Duodenal mucosa (tissue), 2 donors: ENCODE data around the gene FBXL19.

Experiments
- H3K27ac ChIP-seq: one replicate; pipeline ENCODE4 v1.7.0; 2013; ENCODE audit warnings: low read depth, low read length
- H3K27me3 ChIP-seq, 2 donors: one replicate each; pipeline ENCODE4 v1.7.0; 2013; ENCODE audit warnings: low read length in 2 of 2, control low read depth in 1 of 2; ENCODE audit not compliant: insufficient read depth in 2 of 2, control insufficient read depth in 1 of 2
- H3K36me3 ChIP-seq, 2 donors: one replicate each; pipeline ENCODE4 v1.7.0; 2013; ENCODE audit warnings: low read length in 2 of 2, control low read depth in 1 of 2; ENCODE audit not compliant: insufficient read depth in 2 of 2, control insufficient read depth in 1 of 2
- H3K4me1 ChIP-seq, 2 donors: one replicate each; pipeline ENCODE4 v1.7.0; 2013; ENCODE audit warnings: low read length in 2 of 2, control low read depth in 1 of 2; ENCODE audit not compliant: insufficient read depth in 2 of 2, control insufficient read depth in 1 of 2
- H3K4me3 ChIP-seq, 2 donors: one replicate each; pipeline ENCODE4 v1.7.0; 2013; ENCODE audit warnings: low read length in 2 of 2, low read depth in 1 of 2
- H3K9ac ChIP-seq, 2 donors: one replicate each; pipeline ENCODE4 v1.7.0; 2013; ENCODE audit warnings: low read length in 2 of 2, low read depth in 1 of 2
- H3K9me3 ChIP-seq, 2 donors: one replicate each; pipeline ENCODE4 v1.7.0; 2013; ENCODE audit warnings: low read length in 2 of 2, control low read depth in 1 of 2; ENCODE audit not compliant: control insufficient read depth in 1 of 2

Gene FBXL19

GRCh38 chr16:30947541-30947858 is 24.1 kb downstream of the FBXL19 start:
- Histone ChIP-seq H3K27ac (peak overlapping the region; percentile 56), H3K9me3 (no peaks in the 10 kb centered on the region), H3K36me3 (peaks cover 2 to 21% of the 10 kb centered on the region in 2 donors), H3K27me3 (no peaks in the 10 kb centered on the region), H3K9ac (no peak overlapping the region), H3K4me1 (peaks cover 26 to 29% of the 10 kb centered on the region in 2 donors), H3K4me3 (no peak overlapping the region)

DNA sequence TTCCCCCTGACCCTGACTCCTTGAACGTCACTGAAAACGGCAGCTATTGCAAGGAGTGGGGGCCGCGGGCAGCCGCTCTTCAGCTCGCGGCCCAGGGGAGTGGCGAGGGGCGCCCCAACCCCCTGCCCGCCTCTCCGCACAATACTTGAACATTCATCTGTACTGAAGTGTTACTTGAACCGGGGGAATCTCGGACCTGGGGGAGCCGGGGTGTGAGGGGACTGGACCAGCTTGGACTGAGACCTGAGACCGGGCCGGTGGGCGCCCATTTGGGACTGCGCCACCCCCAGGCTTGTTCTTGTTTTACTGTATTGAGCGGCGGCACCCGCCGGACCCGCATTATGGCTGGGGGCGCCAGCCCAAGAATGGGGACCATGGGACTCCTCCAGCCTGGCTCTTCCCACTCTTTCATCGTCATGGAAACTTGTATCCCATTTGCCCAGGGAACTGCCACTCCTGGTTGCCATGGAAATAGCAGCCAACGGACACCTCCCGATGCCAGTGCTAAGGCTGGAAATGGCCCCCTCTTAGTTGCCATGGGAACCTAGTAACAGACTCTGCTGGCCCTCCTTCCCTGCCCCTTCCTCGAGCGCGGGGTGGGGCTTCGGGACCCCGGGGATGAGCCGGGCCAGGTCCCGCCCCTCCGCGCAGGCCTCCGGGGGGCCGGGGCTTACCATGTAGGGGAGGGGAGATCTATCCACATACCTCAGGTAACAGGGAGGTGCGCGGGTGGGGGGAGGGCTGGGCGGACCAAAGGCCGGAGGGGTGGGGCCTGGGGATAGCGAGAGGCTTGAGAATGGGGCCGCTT is 24.7 kb downstream of the FBXL19 start:
- no peaks in the 10 kb centered on the region for H3K27me3 ChIP-seq
- H3K9ac ChIP-seq, result peak overlapping the region in 1 of 2 donors; percentile 92
- peaks cover 2 to 18% of the 10 kb centered on the region in 2 donors for H3K36me3 ChIP-seq
- no peaks in the 10 kb centered on the region for H3K9me3 ChIP-seq
- H3K4me1 ChIP-seq, result peaks cover 23 to 26% of the 10 kb centered on the region in 2 donors
- H3K27ac ChIP-seq, result peak overlapping the region; percentile 56
- H3K4me3 ChIP-seq, result peak overlapping the region; percentile 79 to 95

DNA sequence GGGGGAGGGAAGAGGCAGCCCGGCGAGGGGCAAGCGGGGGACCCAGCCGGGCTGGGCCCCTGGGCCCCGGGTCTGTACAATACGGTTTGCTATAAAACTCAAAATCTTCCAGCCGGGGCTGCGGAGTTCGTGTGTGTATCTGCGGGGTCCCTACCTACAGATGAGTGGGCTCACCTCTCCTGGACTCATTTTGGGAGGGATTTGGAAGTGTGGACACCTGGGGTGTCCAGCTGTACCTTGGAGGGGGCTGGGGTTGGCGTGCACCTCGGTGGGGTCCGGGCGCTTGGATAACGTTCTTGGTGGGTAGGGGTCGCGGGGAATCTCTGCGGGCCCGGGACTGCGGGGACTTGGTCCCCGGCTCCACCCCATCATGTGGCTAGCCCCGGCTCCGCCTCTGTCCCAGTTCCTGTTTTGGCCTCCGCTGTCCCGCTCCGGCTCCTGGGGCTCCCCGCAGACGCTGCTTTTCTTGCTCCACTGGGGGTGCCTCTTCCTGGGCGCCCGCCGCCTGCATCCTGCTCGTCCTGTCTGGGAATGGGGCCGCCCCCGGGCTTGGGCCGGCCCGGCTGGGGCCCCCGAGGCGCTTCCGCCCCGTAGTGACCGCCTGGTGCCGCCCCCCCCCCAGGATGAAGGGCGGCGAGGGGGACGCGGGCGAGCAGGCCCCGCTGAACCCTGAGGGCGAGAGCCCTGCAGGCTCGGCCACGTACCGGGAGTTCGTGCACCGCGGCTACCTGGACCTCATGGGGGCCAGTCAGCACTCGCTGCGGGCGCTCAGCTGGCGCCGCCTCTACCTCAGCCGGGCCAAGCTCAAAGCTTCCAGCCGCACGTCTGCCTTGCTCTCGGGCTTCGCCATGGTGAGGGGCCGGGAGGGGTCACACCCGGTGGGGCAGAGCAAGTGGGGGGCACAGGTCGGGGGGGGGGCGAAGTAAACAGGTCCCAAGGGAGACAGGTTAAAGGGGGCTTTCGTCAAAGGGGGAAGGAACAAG is 25.6 kb downstream of the FBXL19 start, which contains the start of gene ORAI3:
Gene ORAI3 (plus strand): TSS at position 402 of the 983 bp plus-strand sequence. CDS start 222 bp downstream, at position 624.
- Histone ChIP-seq H3K27me3 (no peaks in the 10 kb centered on the region), H3K36me3 (peaks cover 0 to 18% of the 10 kb centered on the region in 2 donors), H3K4me1 (peaks cover 29 to 35% of the 10 kb centered on the region in 2 donors), H3K9ac (peak within 1 kb of the TSS; percentile 76 to 92), H3K27ac (peak within 1 kb of the TSS; percentile 84), H3K4me3 (peak within 1 kb of the TSS; percentile 79 to 95), H3K9me3 (no peaks in the 10 kb centered on the region)

- H3K27me3 ChIP-seq, result no peaks in the 10 kb centered on the region
- H3K4me1 ChIP-seq, result peaks cover 32 to 41% of the 10 kb centered on the region in 2 donors
- peaks cover 0 to 10% of the 10 kb centered on the region in 2 donors for H3K36me3 ChIP-seq
- peak overlapping the region; percentile 79 to 95 for H3K4me3 ChIP-seq
- H3K27ac ChIP-seq, result peak overlapping the region; percentile 84
- peak overlapping the region; percentile 76 to 92 for H3K9ac ChIP-seq
- no peaks in the 10 kb centered on the region for H3K9me3 ChIP-seq
Measured at GRCh38 chr16:30949650-30950515, 26.5 kb downstream of the FBXL19 start.

DNA sequence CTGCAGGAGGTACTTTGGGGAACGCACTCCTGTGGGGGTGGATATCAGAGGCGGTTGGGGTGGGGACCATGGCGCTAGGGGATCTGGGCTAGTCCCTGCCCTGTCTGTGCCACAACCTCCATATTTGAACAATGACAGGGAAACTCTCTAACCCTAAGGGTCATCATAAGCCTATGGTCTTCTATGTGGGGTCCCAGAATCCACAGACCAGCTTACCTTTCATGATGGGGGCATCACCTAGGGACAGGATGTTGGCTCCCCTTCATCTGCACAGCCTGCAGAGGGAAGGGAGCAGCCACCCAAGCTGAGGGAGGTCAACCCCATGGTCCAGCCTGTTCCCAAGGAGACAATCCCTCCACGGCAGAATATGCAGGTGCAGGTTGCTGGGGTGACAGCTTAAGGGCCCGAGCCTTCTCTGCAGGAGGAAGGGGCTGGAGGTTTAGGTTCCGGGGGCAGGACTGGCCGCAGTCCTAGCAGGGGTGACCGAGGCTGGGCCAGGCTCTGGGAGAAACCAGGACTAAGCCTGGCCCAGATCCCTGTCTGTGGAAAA is 27.2 kb downstream of the FBXL19 start:
- Histone ChIP-seq H3K4me3 (peak overlapping the region; percentile 79 to 95), H3K9ac (peak overlapping the region; percentile 76 to 92), H3K4me1 (peaks cover 32 to 42% of the 10 kb centered on the region in 2 donors), H3K9me3 (no peaks in the 10 kb centered on the region), H3K27ac (no peak overlapping the region), H3K36me3 (peaks cover 0 to 10% of the 10 kb centered on the region in 2 donors), H3K27me3 (no peaks in the 10 kb centered on the region)

DNA sequence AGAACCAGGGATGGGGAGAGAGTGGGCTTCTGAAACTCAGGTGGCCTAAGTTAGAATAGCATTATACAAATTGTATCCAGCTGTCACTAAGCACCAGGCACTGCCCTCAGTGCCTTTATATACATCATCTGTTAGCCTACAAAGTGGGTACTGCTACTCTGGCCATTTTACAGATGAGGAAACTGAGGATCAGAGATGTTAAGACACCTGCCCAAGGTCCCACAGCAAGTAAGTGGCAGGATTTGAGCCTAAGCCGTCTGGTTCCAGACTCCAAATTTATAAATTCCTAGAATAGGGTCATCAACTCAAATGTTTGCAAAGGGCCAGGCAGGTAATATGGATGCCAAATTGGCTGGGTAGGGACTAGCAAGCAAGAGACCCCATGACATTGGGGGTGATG is 27.8 kb downstream of the FBXL19 start:
- H3K36me3 ChIP-seq, result peaks cover 0 to 10% of the 10 kb centered on the region in 2 donors
- peaks cover 32 to 42% of the 10 kb centered on the region in 2 donors for H3K4me1 ChIP-seq
- no peak overlapping the region for H3K27ac ChIP-seq
- no peak overlapping the region for H3K9ac ChIP-seq
- no peaks in the 10 kb centered on the region for H3K9me3 ChIP-seq
- H3K27me3 ChIP-seq, result no peaks in the 10 kb centered on the region
- H3K4me3 ChIP-seq, result no peak overlapping the region

DNA sequence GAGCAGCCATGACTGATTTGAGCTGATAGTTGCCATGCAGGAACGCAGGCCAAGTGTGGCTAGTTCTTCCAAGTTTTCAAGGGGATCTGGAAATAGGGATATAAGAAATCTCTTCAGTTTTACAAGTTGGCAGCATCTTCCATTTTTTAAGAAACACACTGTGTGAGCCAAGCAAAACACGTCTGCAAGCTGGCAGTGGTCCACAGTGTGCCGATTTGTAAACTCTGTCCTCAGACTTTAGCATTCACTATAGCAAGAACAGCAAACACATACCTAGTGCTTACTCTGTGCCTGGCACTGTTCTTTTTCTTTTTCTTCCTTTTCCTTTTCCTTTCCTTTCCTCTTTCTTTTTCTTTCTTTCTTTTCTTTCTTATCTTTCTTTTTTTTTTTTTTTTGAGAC is 28.4 kb downstream of the FBXL19 start:
- Histone ChIP-seq H3K4me3 (no peak overlapping the region), H3K9me3 (no peaks in the 10 kb centered on the region), H3K27ac (no peak overlapping the region), H3K4me1 (peaks cover 37 to 47% of the 10 kb centered on the region in 2 donors), H3K9ac (no peak overlapping the region), H3K27me3 (no peaks in the 10 kb centered on the region), H3K36me3 (peaks cover 0 to 7% of the 10 kb centered on the region in 2 donors)

GRCh38 chr16:30953111-30953510 is 29.7 kb downstream of the FBXL19 start:
- Histone ChIP-seq H3K27me3 (no peaks in the 10 kb centered on the region), H3K9me3 (no peaks in the 10 kb centered on the region), H3K9ac (no peak overlapping the region), H3K4me3 (no peak overlapping the region), H3K4me1 (peaks cover 38 to 48% of the 10 kb centered on the region in 2 donors), H3K36me3 (peaks cover 0 to 4% of the 10 kb centered on the region in 2 donors), H3K27ac (no peak overlapping the region)

DNA sequence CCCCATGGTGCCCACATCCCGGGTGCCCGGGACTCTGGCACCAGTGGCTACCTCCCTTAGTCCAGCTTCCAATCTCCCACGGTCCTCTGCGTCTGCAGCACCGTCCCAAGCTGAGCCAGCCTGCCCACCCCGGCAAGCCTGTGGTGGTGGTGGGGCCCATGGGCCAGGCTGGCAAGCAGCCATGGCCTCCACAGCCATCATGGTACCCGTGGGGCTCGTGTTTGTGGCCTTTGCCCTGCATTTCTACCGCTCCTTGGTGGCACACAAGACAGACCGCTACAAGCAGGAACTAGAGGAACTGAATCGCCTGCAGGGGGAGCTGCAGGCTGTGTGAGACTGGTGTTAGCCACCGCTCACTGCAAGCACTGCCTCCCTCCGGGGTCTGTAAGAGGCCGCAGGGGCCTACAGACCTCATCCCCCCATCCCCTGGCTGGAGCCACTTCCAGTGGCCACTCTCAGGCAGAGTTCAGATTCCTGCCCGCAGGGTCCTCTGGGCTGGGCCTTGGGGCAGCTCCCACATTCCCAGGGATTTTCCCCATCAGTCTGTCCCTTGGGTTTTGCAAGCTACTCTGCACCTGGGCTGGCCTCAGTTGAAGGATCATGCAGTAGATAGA is 30.2 kb downstream of the FBXL19 start:
- Histone ChIP-seq H3K4me1 (peaks cover 41 to 50% of the 10 kb centered on the region in 2 donors), H3K27me3 (no peaks in the 10 kb centered on the region), H3K36me3 (peaks cover 0 to 4% of the 10 kb centered on the region in 2 donors), H3K27ac (no peak overlapping the region), H3K4me3 (no peak overlapping the region), H3K9me3 (no peaks in the 10 kb centered on the region), H3K9ac (no peak overlapping the region)
